Globus pallidus (tissue), 1 donor: ENCODE data around the gene ZFAND4.
A peak's percentile ranks its signal among the peaks of the same experiment; 100 is the strongest.
"Not testable (repeated sequence)": the region's sequence is repeated elsewhere in the genome, so short reads cannot be mapped to it uniquely, and the experiment has no call there.

ENCODE experiments used
- DNase-seq: peaks from one replicate; pipeline ENCODE4 v3.0.0-alpha.2; 2015; ENCODE audit warnings: low spot score

Gene ZFAND4

GRCh38 chr10:45640941-45641340, 31.6 kb downstream of the ZFAND4 start:
- no peak for DNase-seq

- no peak for DNase-seq
These were observed 32.5 kb downstream of the ZFAND4 start for GRCh38 chr10:45640049-45640448.

- no peak for DNase-seq
These were observed 45.0 kb downstream of the ZFAND4 start for GRCh38 chr10:45627412-45628048.

- no peak for DNase-seq
These were observed 46.7 kb downstream of the ZFAND4 start for GRCh38 chr10:45625879-45626278.

GRCh38 chr10:45624724-45625123, 47.8 kb downstream of the ZFAND4 start:
- DNase-seq = no peak

- DNase-seq = no peak
These were observed 57.7 kb downstream of the ZFAND4 start for GRCh38 chr10:45614869-45615268.

GRCh38 chr10:45612741-45613140, 59.8 kb downstream of the ZFAND4 start:
- no peak for DNase-seq

GRCh38 chr10:45608052-45608451, 64.5 kb downstream of the ZFAND4 start:
- DNase-seq = no peak

- no peak for DNase-seq
These were observed 65.3 kb downstream of the ZFAND4 start for GRCh38 chr10:45607276-45607675.

- DNase-seq = no peak
These were observed 69.7 kb downstream of the ZFAND4 start for GRCh38 chr10:45602836-45603235.

GRCh38 chr10:45602082-45602730, 70.4 kb downstream of the ZFAND4 start:
- DNase-seq = no peak

- DNase-seq = not testable (repeated sequence)
These were observed 71.2 kb downstream of the ZFAND4 start for GRCh38 chr10:45601254-45601930.

GRCh38 chr10:45600337-45601253, 72.0 kb downstream of the ZFAND4 start:
- DNase-seq = not testable (repeated sequence)

GRCh38 chr10:45599646-45600045, 72.9 kb downstream of the ZFAND4 start:
- DNase-seq = no peak

GRCh38 chr10:45599021-45599603, 73.5 kb downstream of the ZFAND4 start:
- DNase-seq = no peak

- no peak for DNase-seq
These were observed 76.0 kb downstream of the ZFAND4 start for GRCh38 chr10:45596526-45596925.

- peak; percentile 89 for DNase-seq
These were observed 78.1 kb downstream of the ZFAND4 start for GRCh38 chr10:45594276-45595157.

GRCh38 chr10:45593938-45594275, 78.7 kb downstream of the ZFAND4 start:
- DNase-seq = no peak

- DNase-seq = peak; percentile 20
These were observed 79.6 kb downstream of the ZFAND4 start for GRCh38 chr10:45592926-45593325.

- no peak for DNase-seq
These were observed 80.1 kb downstream of the ZFAND4 start for GRCh38 chr10:45592432-45592831.

- DNase-seq = no peak
These were observed 81.3 kb downstream of the ZFAND4 start for GRCh38 chr10:45591280-45591679.
